ENCODE data around the gene PIGS. TPM values are rescaled to one million over a fixed set of nuclear protein-coding genes. Genes with fewer than 3 reads are reported as not detected.

The PIGS gene
- total RNA-seq, 1 experiment from 2014 or later: 46.6 TPM

DNA sequence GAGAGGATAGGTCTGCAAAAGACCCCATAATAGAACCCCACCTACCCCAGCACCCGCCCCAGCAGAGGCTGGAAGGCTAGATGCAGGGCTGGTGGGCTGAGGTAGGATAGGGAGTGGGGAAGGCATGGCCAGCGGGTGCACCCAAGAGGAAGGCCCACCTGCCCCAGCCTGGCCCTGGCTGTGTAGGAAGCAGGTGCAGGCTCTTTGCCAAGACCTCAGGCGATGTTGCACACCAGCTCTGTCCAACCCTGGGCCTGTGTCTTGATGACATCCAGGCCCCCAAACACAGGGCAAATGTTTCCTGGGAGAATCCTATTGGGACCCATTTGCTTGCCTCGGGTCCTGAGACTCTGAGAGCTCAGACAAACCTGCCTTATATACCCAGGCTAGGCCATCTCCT, 31.1 kb downstream of the PIGS start:
- no peak for DNase-seq (ENCODE audit: low read depth, low spot score)
- in situ Hi-C loops (cut with HindIII; ENCODE audit: low pct_unique_long_range_greater_than_20kb, low sequenced_read_pairs): no loop called here

DNA sequence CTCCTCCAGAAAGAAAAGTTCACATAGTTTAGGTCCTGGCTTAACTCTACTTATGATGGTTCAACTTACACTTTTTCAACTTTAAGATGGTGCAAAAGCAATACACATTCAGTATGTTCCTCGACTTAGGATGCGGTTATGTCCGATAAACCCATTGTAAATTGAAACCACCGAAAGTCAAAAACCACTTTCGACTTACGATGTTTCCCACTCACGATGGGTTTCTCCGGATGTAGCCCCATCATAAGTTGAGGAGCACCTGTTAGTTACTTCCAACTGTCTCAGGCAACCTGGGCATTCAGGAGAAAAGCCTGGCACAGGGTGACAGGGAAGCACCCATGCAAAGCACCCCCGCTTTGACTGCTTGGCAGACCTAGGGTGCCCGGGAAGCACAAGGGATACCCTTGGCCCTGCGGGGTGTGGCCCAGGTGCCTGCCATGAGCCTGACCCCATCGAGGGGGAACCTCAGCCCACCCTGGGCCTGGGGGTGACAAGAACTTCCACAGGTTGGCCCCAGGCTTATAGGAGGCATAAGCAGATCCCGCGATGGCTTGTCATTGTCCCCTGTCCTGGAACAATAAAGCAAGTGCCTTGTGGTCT, 32.9 kb downstream of the PIGS start:
- DNase-seq (ENCODE audit: low read depth, low spot score): no peak
- in situ Hi-C loops (cut with HindIII; ENCODE audit: low pct_unique_long_range_greater_than_20kb, low sequenced_read_pairs): no loop called here

DNA sequence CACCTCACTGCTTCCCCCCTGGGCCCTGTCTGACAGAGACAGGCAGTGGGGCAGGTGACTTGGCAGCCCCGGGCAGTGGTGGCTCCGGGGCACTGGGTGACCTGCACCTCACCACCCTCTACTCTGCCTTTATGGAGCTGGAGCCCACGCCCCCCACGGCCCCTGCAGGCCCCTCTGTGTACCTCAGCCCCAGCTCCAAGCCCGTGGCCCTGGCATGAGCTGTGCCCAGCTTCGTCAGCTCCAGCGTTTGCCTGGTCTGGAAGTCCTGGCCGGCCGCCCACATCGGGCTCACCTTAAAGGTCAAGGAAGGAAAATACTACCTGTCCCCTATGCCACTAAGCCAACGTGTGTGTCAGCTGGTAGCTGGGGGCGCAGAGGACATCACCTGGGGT, 34.1 kb downstream of the PIGS start:
- DNase-seq (ENCODE audit: low read depth, low spot score): no peak
- in situ Hi-C loops (cut with HindIII; ENCODE audit: low pct_unique_long_range_greater_than_20kb, low sequenced_read_pairs): no loop called here

DNA sequence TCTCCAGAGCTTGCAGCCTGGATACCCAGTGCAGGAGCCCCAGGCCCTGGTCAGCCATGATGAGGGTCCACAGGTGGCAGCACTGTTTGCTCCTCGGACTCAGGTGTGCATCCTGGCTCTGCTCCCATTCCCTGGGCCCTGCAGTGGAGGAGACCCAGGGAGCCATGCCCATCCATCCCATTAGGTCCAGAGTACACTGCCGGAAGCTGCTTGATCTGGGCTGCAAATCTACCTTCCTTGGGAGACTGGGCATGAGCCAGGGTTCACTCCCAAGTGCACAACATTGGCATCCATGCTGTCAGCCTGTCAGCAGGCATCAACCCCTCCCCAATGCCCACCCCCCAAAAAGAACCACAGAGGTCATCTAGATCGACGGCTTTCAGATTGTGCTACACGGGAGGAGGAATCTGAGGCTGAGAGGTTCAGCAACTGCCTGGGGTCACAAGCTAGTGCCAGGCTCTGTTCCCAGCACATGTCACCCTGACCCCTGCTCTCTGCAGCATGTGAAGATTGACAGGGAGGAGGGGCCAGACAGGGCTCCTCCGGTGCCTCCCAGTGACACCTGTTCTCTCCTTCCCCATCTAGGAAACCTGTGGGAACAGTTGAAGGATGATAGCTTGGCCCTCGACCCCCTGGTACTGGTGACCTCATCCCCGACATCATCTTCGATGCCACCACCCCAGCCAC, 34.6 kb downstream of the PIGS start:
- in situ Hi-C loops (cut with HindIII; ENCODE audit: low pct_unique_long_range_greater_than_20kb, low sequenced_read_pairs): no loop called here

DNA sequence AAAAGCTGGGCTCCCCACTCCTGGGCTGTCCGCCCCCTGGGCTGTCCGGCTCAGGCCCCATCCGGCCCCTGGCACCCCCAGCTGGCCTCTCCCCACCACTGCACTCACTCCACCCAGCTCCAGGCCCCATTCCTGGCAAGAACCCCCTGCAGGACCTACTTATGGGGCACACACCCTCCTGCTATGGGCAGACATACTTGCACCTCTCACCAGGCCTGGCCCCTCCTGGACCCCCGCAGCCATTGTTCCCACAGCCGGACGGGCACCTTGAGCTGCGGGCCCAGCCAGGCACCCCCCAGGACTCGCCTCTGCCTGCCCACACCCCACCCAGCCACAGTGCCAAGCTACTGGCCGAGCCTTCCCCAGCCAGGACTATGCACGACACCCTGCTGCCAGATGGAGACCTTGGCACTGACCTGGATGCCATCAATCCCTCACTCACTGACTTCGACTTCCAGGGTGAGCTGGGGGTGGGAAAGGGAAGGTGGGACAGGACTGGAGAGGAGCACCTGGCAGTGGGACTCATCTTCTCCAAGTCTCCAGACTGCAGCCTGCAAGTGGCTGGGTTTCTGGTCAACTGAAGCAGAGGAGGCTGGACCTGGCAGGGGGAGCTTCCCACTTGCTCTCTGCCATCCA, 36.5 kb downstream of the PIGS start:
- DNase-seq (ENCODE audit: low read depth, low spot score): no peak
- in situ Hi-C loops (cut with HindIII; ENCODE audit: low pct_unique_long_range_greater_than_20kb, low sequenced_read_pairs): no loop called here

More for the DNA sequence above, 34.6 kb downstream of the PIGS start:
- no peak for DNase-seq (ENCODE audit: low read depth, low spot score)

DNA sequence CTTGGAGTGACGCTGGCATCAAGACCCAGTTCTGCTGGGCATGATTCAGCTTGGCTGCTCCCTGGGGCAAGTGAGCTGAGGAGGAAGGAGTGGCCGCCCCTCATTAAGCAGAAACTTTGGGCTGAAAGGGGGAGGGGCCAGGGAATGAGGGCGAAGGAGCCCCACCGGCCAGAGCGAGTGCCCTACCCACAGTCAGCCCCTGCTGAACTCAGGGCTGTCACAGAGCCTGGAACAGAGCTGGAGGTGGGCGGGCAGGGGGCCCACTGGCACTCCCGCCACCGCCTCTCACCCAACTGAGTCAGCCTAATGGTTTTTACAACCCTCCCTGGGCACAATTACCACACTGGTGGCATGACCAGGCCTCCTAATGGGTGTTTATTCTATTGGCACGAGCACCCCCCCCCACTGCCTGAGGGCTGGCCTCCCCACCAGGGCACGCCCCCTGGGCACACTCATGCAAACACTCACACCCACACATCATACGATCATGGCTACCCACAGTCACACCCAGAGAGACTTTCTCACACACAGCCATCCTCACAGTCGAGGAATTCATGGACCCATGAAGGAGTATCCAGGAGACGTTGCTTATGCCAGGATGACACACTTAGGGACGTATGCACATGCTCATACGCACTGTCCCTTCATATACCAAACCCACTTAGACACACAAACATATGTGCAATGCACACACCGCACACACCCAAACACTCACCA, 38.1 kb downstream of the PIGS start:
- no peak for DNase-seq (ENCODE audit: low read depth, low spot score)
- in situ Hi-C loops (cut with HindIII; ENCODE audit: low pct_unique_long_range_greater_than_20kb, low sequenced_read_pairs): no loop called here

DNA sequence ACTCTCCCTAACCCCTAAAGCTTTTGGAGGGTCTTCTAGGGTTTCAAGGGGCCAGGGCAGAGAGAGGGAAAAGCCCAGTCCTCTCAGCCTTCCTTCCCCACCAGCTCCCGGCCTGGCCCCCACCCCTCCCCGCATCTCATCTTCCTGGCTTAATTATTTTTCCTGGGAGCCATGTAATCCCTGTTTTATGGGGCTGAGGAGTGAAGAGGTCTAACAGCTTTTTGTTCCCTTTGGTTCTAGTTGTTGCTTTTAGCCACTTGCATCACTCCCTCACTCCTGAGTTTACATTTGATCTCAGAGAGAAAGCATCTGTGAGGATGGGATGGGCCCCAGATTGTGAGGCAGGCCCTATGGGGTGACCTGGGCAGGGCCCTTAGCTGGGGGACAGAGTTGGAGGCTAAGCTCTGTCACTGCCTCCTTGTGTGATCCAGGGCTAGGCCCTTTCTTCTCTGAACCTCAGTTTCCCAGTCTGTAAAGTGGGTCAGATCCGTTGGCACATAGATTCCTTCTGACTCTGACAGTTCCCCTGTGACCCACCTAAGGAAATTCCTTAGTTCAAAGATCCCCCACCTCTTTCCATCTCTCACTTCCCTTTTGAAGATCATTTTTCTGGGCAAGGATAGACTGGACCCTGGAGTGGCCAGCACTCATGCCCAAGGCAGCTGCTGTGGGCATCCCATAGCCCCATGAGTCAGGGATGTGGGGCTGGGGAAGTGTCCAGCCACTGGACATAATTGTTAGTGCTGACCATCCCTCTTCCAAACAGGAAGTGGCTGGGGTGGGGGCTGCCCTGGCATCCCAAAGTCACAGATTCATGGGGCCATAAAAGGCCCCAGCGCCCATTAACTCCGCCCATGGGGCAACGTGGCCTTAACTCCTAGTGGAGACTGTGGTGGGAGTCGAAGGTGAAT, 39.0 kb downstream of the PIGS start:
- in situ Hi-C loops (cut with HindIII; ENCODE audit: low pct_unique_long_range_greater_than_20kb, low sequenced_read_pairs): no loop called here
- no peak for DNase-seq (ENCODE audit: low read depth, low spot score)

DNA sequence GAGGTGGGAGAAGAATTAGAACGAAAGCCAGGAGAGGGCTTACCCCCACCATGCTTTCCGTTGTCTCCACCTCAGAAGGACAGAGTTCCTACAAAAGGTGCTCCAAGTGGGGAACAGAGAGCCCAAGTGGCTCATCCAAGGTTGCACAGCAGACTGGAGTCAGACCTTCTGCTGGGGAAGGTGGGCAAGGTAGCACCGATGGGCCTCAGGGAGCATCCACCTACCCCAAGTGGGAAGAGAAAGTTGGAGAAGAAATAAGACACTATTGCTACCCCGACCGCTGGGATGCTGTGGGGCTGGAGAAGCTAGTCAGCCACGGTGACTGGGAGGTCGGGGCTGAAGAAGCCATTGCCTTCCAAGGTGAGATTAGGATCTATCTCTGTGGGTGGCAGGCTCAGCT, 40.4 kb downstream of the PIGS start:
- in situ Hi-C loops (cut with HindIII; ENCODE audit: low pct_unique_long_range_greater_than_20kb, low sequenced_read_pairs): no loop called here
- DNase-seq (ENCODE audit: low read depth, low spot score): no peak

DNA sequence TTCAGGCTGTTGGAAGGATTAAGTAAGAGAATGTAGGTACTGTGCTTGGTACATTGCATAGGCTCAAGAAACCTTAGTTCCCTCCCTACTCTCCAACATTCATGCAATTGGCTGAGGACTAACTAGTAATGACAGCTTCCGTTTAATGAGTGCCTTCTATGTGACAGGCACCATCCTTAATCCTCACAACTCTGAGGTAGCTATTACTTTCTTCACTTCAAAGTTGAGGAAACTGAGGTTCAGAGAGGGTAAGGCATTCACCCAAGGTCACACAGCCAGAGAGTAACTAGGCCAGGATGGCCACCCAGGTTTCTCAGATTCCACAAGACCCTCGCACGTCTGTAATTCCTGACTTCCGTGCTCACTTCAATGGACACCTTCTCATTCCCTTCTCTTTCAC, 41.1 kb downstream of the PIGS start:
- no peak for DNase-seq (ENCODE audit: low read depth, low spot score)
- in situ Hi-C loops (cut with HindIII; ENCODE audit: low pct_unique_long_range_greater_than_20kb, low sequenced_read_pairs): no loop called here

DNA sequence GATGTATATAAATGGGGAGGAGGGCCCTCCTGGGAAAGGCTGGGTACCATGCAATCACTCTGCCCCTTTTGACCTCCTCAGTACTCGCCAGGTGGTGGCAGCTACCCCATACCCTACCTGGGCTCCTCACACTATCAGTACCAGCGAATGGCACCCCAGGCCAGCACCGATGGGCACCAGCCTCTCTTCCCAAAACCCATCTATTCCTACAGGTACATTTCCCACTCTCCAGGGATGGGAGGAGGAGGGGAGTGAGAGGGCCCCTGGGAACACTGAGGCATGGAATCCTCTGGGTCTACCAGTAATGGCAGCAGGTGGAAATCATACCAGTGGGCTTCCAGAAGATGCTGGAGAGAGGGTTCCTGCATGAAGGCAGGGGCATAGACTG, 42.3 kb downstream of the PIGS start:
- in situ Hi-C loops (cut with HindIII; ENCODE audit: low pct_unique_long_range_greater_than_20kb, low sequenced_read_pairs): no loop called here
- no peak for DNase-seq (ENCODE audit: low read depth, low spot score)

DNA sequence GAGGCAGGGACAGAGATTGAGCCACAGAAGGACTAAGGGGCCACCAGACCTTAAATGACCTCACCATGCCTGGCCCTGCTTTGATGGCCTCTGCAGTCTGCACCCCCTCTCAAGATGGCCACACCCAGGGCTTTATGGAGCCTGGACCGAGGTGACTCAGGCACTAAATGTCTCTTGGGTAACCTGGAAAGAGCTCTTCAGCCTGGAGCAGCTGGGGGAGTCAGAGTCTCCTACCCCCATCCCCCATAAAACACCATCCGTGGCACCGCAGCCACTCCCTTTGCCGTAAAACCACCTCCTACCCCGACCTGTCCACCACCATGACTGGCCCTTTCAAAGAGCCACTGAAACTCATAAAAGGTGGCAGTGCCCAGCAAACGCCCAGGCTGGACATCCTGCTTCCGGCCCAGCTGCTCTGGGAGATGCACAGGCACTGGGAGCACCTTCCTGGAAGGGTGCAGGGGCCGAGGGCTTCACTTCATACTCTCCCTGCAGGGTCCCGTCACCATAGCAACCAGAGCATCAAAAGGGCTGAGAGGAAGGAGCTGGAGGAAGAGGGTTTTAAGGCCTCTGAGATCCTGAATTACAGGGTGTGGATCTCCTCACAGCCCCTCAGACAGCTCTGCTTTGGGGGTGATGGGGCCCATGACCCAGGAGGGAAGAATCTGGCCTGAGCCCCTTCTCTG, 42.9 kb downstream of the PIGS start:
- in situ Hi-C loops (cut with HindIII; ENCODE audit: low pct_unique_long_range_greater_than_20kb, low sequenced_read_pairs): no loop called here

DNA sequence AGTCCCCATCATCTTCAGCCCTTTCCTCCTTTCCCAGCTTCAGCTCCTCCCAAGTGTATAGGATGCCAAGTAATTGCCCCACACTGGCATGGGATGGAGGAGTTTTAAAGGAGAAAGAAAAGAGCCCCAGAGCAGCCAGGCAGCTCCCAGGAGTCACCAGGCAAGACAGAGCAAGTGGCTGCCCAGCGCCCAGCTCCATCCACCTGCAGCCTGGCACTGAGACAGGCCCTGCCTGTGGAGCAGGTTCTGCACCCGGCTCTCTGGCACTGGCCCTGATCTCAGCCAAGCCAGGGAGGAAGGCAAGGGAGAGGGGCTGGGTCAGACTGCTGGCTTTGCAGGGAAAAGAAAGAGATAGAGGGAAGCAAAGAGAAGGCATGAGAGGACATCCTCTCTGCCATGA, 43.5 kb downstream of the PIGS start:
- in situ Hi-C loops (cut with HindIII; ENCODE audit: low pct_unique_long_range_greater_than_20kb, low sequenced_read_pairs): no loop called here

More for the DNA sequence above, 42.9 kb downstream of the PIGS start:
- DNase-seq (ENCODE audit: low read depth, low spot score): no peak

DNA sequence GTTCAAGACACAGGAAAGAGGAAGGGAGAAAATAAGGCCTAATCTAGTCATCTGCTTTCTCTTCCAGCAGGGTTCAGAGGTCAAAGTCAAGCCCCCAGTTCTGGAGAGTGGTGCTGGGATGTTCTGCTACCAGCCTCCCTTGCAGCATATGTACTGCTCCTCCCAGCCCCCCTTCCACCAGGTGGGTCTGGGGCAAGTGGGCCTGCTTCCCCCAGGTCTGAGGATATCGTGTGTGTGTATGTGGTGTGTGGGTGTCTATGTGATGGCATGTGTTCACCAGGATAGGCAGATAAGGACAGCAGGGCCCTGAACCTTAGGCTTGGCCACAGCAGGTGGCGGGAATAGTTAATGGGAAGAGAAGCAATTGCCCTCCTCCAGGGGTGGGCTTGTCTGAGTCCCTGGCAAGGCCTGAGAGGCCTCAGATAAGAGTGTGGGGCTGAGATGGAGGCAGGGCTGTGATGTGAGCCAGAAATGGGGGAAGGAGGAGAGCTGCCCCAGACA, 44.1 kb downstream of the PIGS start:
- in situ Hi-C loops (cut with HindIII; ENCODE audit: low pct_unique_long_range_greater_than_20kb, low sequenced_read_pairs): no loop called here
- DNase-seq (ENCODE audit: low read depth, low spot score): no peak

More for the DNA sequence above, 43.5 kb downstream of the PIGS start:
- no peak for DNase-seq (ENCODE audit: low read depth, low spot score)

DNA sequence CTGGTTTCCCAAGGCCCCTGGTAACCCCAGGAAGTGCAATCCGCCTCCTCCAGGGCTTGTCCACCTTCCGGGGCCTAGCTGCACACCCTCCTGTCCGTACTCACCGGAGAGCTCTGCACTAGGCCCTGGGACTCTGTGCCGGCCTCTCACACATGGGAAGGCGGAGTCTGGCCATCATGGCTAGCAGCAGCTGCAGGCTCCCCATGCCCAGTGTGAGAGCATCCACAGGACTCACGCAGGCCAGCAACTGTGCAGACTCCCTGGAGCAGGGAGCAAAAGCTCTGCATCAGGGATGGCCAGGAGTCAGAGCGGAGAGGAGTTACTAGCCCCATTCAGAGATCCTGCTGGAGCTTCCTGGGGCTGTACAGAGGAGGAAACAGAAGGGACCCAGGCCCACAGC, 44.9 kb downstream of the PIGS start:
- DNase-seq (ENCODE audit: low read depth, low spot score): no peak
- in situ Hi-C loops (cut with HindIII; ENCODE audit: low pct_unique_long_range_greater_than_20kb, low sequenced_read_pairs): no loop called here

DNA sequence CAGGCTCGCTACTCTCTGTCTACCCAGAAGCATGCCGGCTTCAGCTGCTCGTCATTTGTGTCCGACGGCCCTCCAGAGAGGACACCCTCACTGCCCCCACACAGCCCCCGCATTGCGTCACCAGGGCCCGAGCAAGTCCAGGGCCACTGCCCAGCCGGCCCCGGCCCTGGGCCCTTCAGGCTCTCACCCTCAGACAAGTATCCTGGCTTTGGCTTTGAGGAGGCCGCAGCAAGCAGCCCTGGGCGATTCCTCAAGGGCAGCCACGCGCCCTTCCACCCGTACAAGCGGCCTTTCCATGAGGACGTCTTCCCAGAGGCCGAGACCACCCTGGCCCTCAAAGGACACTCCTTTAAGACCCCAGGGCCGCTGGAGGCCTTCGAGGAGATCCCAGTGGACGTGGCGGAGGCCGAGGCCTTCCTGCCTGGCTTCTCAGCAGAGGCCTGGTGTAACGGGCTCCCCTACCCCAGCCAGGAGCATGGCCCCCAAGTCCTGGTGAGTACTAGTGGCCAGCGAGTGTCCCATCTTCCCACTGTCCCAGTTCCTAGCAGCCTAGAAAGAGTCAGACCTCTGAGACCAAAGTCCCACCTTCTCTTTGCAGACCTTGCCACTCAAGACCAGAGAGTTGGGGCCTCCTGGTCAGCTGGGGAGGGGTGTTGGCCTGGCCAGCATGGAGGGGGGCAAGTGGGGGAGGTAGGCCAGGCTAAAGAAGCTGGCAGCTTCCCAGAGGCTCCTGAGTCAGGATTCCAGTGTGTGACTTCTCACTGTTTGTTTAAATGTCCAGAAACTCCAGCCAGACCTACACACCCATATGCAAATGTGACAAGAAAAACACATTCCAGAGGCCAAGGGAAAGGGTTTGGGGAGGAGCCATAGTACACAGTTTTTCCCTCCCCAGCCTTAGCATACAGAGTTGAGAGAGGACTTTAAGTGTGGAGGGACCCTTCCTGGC, 46.6 kb downstream of the PIGS start:
- no peak for DNase-seq (ENCODE audit: low read depth, low spot score)
- in situ Hi-C loops (cut with HindIII; ENCODE audit: low pct_unique_long_range_greater_than_20kb, low sequenced_read_pairs): no loop called here

DNA sequence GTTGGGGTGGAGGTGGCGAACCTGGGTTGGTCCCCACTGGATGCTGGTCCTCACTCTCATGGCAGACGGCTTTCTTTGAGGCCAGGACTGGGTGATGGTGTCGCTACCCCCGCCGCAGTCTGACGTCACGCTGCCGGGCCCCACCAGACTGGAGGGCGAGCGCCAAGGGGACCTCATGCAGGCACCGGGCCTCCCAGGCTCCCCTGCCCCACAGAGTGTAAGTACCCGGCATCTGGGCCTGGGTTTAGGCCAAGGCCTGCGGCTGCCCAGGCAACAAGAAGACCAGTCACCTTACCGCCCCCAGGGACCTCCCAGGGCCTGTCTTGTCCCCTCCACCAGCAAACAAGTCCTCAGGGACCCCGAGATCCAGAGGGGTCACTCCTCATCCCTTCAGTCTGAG, 47.4 kb downstream of the PIGS start:
- in situ Hi-C loops (cut with HindIII; ENCODE audit: low pct_unique_long_range_greater_than_20kb, low sequenced_read_pairs): no loop called here
- DNase-seq (ENCODE audit: low read depth, low spot score): no peak
